GM18519 (cell line): ENCODE data around the gene CHRDL1.
A peak's percentile ranks its signal among the peaks of the same experiment; 100 is the strongest.
"Not testable (repeated sequence)": the region's sequence is repeated elsewhere in the genome, so short reads cannot be mapped to it uniquely, and the experiment has no call there.

Experiments used
- ATAC-seq: cut with Tn5 transposase; IDR thresholded peaks from one replicate; pipeline ENCODE4 v1.9.1; 2021; ENCODE audit warnings: mild to moderate bottlenecking, moderate library complexity; ENCODE audit not compliant: unreplicated experiment, low FRiP score

The CHRDL1 gene

GRCh38 chrX:110795645-110796406 is at the start of gene CHRDL1:
TSS of gene CHRDL1 (minus strand) at chrX:110795817. CDS start at chrX:110792181, 3,636 bp downstream.
- no peak for ATAC-seq

- no peak for ATAC-seq
Measured at GRCh38 chrX:110836982-110837381, 41.4 kb upstream of the CHRDL1 start.

- ATAC-seq = no peak
Measured at GRCh38 chrX:110836451-110836850, 40.8 kb upstream of the CHRDL1 start.

- ATAC-seq = no peak
Measured at GRCh38 chrX:110836001-110836400, 40.4 kb upstream of the CHRDL1 start.

GRCh38 chrX:110825972-110826371 is 30.4 kb upstream of the CHRDL1 start:
- no peak for ATAC-seq

GRCh38 chrX:110816543-110816942 is 20.9 kb upstream of the CHRDL1 start:
- ATAC-seq = not testable (repeated sequence)

GRCh38 chrX:110806145-110806544 is 10.5 kb upstream of the CHRDL1 start:
- ATAC-seq = no peak

GRCh38 chrX:110805303-110805702 is 9.7 kb upstream of the CHRDL1 start:
- no peak for ATAC-seq

- ATAC-seq = no peak
Measured at GRCh38 chrX:110804446-110804845, 8.8 kb upstream of the CHRDL1 start.

- no peak for ATAC-seq
Measured at GRCh38 chrX:110803506-110803905, 7.9 kb upstream of the CHRDL1 start.

GRCh38 chrX:110796407-110796697 is 735 bp upstream of the CHRDL1 start:
- ATAC-seq = no peak

- ATAC-seq = no peak
Measured at GRCh38 chrX:110794601-110795000, 1.0 kb downstream of the CHRDL1 start.

- ATAC-seq = no peak
Measured at GRCh38 chrX:110791071-110791470, 4.5 kb downstream of the CHRDL1 start.

- no peak for ATAC-seq
Measured at GRCh38 chrX:110786486-110786885, 9.1 kb downstream of the CHRDL1 start.

GRCh38 chrX:110759785-110760184 is 35.8 kb downstream of the CHRDL1 start:
- ATAC-seq = no peak

GRCh38 chrX:110758781-110759422 is 36.7 kb downstream of the CHRDL1 start:
- no peak for ATAC-seq

GRCh38 chrX:110755611-110756010 is 40.0 kb downstream of the CHRDL1 start:
- ATAC-seq = no peak

GRCh38 chrX:110755061-110755460 is 40.6 kb downstream of the CHRDL1 start:
- no peak for ATAC-seq

- no peak for ATAC-seq
Measured at GRCh38 chrX:110750526-110751189, 45.0 kb downstream of the CHRDL1 start.

GRCh38 chrX:110748256-110748806 is 47.3 kb downstream of the CHRDL1 start:
- peak; percentile 42 for ATAC-seq

GRCh38 chrX:110746014-110746413 is 49.6 kb downstream of the CHRDL1 start:
- no peak for ATAC-seq
